GM13977 (cell line): ENCODE results near the gene AGAP1.

Source experiments
- DNase-seq: peaks from one replicate; pipeline ENCODE4 v3.0.0; 2012; ENCODE audit warnings: low spot score
- CTCF ChIP-seq: IDR thresholded peaks from 2 replicates; pipeline ENCODE4 v1.5.1; 2012; ENCODE audit warnings: mild to moderate bottlenecking, control low read depth; ENCODE audit not compliant: insufficient read depth; ENCODE audit errors: extremely low read depth, missing control alignments
- in situ Hi-C: fragments of 300-500 bp; cut with MboI; formaldehyde crosslinking; loops from one replicate; pipeline ENCODE4 v1.12.0; 2022; ENCODE audit warnings: low sequenced_read_pairs, low pct_unique_long_range_greater_than_20kb, mixed read lengths, inconsistent platforms; ENCODE audit not compliant: unreplicated experiment

The AGAP1 gene

GRCh38 chr2:236001854-236002253 is 508.0 kb downstream of the AGAP1 start:
- in situ Hi-C loops, result no loop called here
- TF ChIP-seq CTCF, result no peak
- DNase-seq, result no peak

- no peak for TF ChIP-seq CTCF
- no peak for DNase-seq
- in situ Hi-C loops, result no loop called here
Measured at GRCh38 chr2:236008006-236008405, 514.2 kb downstream of the AGAP1 start.

GRCh38 chr2:236008857-236009256 is 515.0 kb downstream of the AGAP1 start:
- TF ChIP-seq CTCF, result no peak
- in situ Hi-C loops, result no loop called here
- no peak for DNase-seq

GRCh38 chr2:236010920-236011685 is 517.3 kb downstream of the AGAP1 start:
- TF ChIP-seq CTCF, result no peak
- DNase-seq, result no peak
- in situ Hi-C loops, result no loop called here

- TF ChIP-seq CTCF, result no peak
- in situ Hi-C loops, result no loop called here
- no peak for DNase-seq
Measured at GRCh38 chr2:236012155-236012554, 518.3 kb downstream of the AGAP1 start.

DNA sequence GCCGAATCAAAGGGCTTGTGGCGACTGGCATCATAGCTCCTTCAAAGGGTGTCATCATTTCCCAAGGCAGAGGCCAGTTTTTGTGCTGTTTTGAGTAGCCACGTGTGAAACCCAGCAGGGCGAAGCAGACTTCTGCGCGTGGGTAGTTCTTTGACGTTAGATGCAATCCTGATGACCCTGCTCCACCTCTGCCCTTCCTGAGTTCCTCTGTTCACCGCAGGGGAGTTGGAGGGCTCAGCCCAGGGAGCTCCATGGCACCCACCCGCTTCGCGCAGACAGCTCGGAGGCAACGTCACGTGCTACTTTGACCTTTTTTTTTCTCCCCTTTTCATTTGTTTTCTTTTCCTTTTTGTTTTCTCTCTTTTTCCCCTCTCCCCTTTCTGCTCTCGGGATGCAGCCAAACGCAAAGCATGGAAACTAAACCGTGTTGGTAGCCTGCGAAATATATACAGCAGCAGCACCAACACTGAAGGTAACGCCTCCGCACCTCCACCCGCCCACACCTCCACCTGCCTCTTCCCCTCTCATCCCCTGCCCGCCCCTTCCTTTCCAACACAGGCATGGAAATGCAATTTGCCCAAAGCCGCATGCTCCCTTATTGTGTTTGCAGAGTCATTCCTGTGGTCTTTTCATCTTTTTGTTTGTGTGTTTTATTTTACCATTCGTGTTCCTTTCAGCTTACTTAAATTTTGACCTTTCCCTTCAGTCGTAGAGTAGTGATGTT is 520.7 kb downstream of the AGAP1 start:
- DNase-seq, result no peak
- no peak for TF ChIP-seq CTCF
- in situ Hi-C loops, result no loop called here
